DND-41 (cell line): ENCODE results near the gene SIRT5.

Experiments
- ATAC-seq: fragments of 200-7000 bp; cut with Tn5 transposase; 3 replicates; pipeline ENCODE4 v1.9.1; 2021; ENCODE audit warnings: low read depth; ENCODE audit not compliant: insufficient read depth
- DNase-seq: peaks from one replicate; pipeline ENCODE4 v3.0.0-alpha.2; 2020
- H2AFZ ChIP-seq: 2 replicates; pipeline ENCODE4 v1.6.0; 2012; ENCODE audit warnings: low read depth, low read length
- H3K27ac ChIP-seq: 2 replicates; pipeline ENCODE4 v1.5.1; 2012; ENCODE audit warnings: low read length, inconsistent platforms
- H3K27me3 ChIP-seq: fragments of 200-600 bp; sonication (generic); 2 replicates; pipeline ENCODE4 v1.6.0; 2012; ENCODE audit warnings: low read length, mild to moderate bottlenecking, inconsistent platforms; ENCODE audit not compliant: insufficient read depth, poor library complexity
- H3K36me3 ChIP-seq: 2 replicates; pipeline ENCODE4 v1.5.1; 2012; ENCODE audit warnings: low read length, inconsistent platforms; ENCODE audit not compliant: insufficient read depth
- H3K4me1 ChIP-seq: 2 replicates; pipeline ENCODE4 v1.5.1; 2012; ENCODE audit warnings: mild to moderate bottlenecking, low read length; ENCODE audit not compliant: insufficient read depth
- H3K4me2 ChIP-seq: 2 replicates; pipeline ENCODE4 v1.6.0; 2012; ENCODE audit warnings: mild to moderate bottlenecking, moderate library complexity, low read length, inconsistent platforms; ENCODE audit not compliant: insufficient read depth
- H3K4me3 ChIP-seq, 2 experiments: fragments of 200-600 bp in 1 of 2; shearing (Covaris generic) in 1 of 2; 2 replicates each; pipeline ENCODE4 v1.5.1; 2012 to 2016; ENCODE audit warnings: inconsistent platforms in 2 of 2, low read length in 2 of 2, mild to moderate bottlenecking in 2 of 2, low read depth in 1 of 2, moderate library complexity in 1 of 2
- H3K79me2 ChIP-seq: 2 replicates; pipeline ENCODE4 v1.6.0; 2012; ENCODE audit warnings: low read length, inconsistent platforms; ENCODE audit not compliant: insufficient read depth
- H3K9ac ChIP-seq: 2 replicates; pipeline ENCODE4 v1.6.0; 2012; ENCODE audit warnings: low read depth, mild to moderate bottlenecking, inconsistent platforms, low read length, moderate library complexity
- H3K9me3 ChIP-seq: 2 replicates; pipeline ENCODE4 v1.5.1; 2012; ENCODE audit warnings: low read length, moderate library complexity, mild to moderate bottlenecking, inconsistent platforms; ENCODE audit not compliant: insufficient read depth, severe bottlenecking
- H4K20me1 ChIP-seq: 2 replicates; pipeline ENCODE4 v1.6.0; 2012; ENCODE audit warnings: low read length; ENCODE audit not compliant: insufficient read depth
- CTCF ChIP-seq: IDR thresholded peaks from 2 replicates; pipeline ENCODE4 v1.5.1; 2012; ENCODE audit warnings: borderline replicate concordance, low read length, moderate library complexity, mild to moderate bottlenecking; ENCODE audit not compliant: poor library complexity, severe bottlenecking; ENCODE audit errors: extremely low read depth
- EZH2 ChIP-seq: IDR thresholded peaks from 3 replicates; pipeline ENCODE4 v1.6.1; 2012; ENCODE audit warnings: borderline replicate concordance, low read depth, mild to moderate bottlenecking, moderate library complexity, low read length, inconsistent platforms; ENCODE audit not compliant: severe bottlenecking

SIRT5 gene

DNA sequence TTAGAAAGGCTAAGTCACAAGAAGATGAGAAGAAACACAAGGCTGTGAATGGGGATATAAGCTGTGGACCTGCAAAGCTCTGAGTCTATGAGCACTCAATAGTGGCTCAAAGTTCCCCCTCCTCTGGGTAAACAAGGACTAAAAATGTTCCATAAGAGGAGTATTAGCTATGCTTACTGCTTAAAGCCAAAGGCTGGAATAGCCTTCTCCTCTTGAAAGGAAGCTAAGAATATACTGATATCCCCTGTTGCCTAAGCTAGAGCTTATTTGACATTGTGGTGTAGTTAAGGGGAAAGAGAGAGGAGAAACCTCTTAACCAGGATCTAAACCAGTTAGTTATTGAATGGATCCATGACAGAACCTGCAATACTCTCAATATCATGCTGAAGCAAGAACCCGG lies 86.5 kb downstream of the SIRT5 start:
- Histone ChIP-seq H3K36me3 (peaks cover 11% of the 10 kb centered on the region; the same call in 1 of the 2 replicates), H3K9ac (no peak overlapping the region), H2AFZ (no peak overlapping the region), H3K79me2 (peaks cover 95% of the 10 kb centered on the region), H3K4me3 (no peak overlapping the region), H3K9me3 (no peaks in the 10 kb centered on the region), H4K20me1 (peaks cover 44% of the 10 kb centered on the region), H3K4me2 (no peak overlapping the region), H3K27me3 (no peaks in the 10 kb centered on the region), H3K27ac (no peak overlapping the region), H3K4me1 (no peaks in the 10 kb centered on the region)
- ATAC-seq (no peak), DNase-seq (no peak)
- TF ChIP-seq EZH2 (no peak), CTCF (no peak)

DNA sequence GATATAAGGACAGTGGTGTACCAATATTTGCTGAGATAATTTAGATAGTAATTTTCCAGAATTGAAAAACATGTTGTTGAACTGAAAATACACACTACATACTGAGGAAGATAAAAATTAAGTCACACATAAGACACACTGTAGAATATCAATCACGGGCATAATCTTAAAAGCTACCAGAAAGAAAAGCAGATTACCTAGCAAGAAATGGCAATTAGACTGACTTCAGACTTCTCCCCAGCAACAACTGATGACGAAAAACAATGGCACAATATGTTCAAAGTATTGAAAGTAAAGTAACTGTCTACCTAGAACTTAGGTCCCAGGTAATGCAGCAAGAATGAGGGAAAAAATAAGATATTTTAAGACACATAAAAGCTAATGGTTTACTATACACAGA lies 87.2 kb downstream of the SIRT5 start:
- Histone ChIP-seq H3K27ac (no peak overlapping the region), H3K36me3 (peaks cover 5% of the 10 kb centered on the region; the same call in 1 of the 2 replicates), H3K4me1 (no peaks in the 10 kb centered on the region), H2AFZ (no peak overlapping the region), H3K9ac (no peak overlapping the region), H3K4me3 (no peak overlapping the region), H3K9me3 (no peaks in the 10 kb centered on the region), H3K27me3 (no peaks in the 10 kb centered on the region), H3K4me2 (no peak overlapping the region), H4K20me1 (peaks cover 47% of the 10 kb centered on the region), H3K79me2 (peaks cover 97% of the 10 kb centered on the region)
- ATAC-seq (no peak), DNase-seq (no peak)
- no peak for TF ChIP-seq CTCF
- TF ChIP-seq EZH2 = no peak

DNA sequence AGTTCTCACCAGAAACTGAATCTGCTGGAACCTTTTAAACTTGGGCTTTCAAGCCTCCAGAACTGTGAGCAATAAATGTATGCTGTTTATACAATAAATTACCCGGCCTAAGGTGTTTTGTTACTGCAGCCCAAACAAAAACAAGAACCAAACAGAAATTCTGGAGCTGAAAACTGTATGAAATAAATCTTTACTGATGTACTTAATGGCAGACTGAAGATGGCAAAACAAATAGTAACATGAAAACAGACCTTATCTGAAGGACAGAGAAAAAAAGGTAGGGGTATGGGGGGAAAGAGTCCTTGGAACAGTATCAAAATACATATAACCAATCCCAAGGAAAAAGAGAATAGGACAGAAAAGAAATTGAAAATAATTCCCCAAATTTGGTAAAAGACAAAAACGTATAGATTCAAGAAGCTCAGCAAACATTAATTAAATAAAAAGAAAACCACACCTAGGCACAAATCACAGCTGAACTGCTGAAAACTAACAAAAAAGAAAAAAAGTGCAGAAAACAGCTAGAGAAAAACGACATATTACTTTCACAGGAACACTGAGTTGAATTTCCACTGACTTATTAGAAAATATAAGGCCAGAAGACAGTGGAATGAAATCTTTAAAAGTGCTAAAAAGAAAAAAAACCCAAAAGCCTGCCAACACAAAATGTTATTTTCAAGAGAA lies 88.4 kb downstream of the SIRT5 start:
- DNase-seq (no peak), ATAC-seq (no peak)
- H3K4me2 ChIP-seq = no peak overlapping the region
- H3K79me2 ChIP-seq = peaks cover 99% of the 10 kb centered on the region
- H3K4me3 ChIP-seq = no peak overlapping the region
- H3K4me1 ChIP-seq = no peaks in the 10 kb centered on the region
- H4K20me1 ChIP-seq = peaks cover 52% of the 10 kb centered on the region
- H2AFZ ChIP-seq = no peak overlapping the region
- no peaks in the 10 kb centered on the region for H3K27me3 ChIP-seq
- no peaks in the 10 kb centered on the region for H3K9me3 ChIP-seq
- no peak overlapping the region for H3K27ac ChIP-seq
- no peak overlapping the region for H3K9ac ChIP-seq
- TF ChIP-seq EZH2 (no peak), CTCF (no peak)
- H3K36me3 ChIP-seq = no peaks in the 10 kb centered on the region
